Measurements from ENCODE around the gene BIK. TPM values are rescaled to one million over a fixed set of nuclear protein-coding genes. Genes with fewer than 3 reads are reported as not detected.

Gene BIK
- total and polyA plus RNA-seq, 4 donors: 2.7 to 7.6 (median 4.6) TPM

DNA sequence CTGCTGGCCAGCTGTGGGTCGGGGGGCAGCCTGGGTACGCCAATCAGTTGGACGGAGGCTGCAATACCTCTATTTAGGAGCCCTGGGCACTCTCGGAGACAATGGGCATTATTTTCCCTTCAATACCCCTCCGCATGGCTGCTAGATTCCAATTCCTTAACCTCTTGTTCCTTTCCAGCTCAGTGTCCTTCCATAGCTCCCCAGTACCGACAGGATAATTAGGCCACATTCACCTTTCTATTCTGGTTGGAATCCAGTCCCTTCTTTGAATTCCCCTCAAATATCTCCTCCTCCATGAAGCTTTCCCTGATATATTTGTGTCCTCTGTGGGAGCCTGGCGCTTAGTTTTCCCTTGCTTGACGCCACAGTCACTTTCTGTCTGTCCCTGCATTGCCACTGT lies 4.2 kb upstream of the BIK start:
- ATAC-seq (ENCODE audit: insufficient read depth, low FRiP score) (no peak), DNase-seq (no peak)
- no peak overlapping the region for H3K9ac ChIP-seq (ENCODE audit: insufficient read depth in 1 of 2, low read length in 2 of 2)
- no peaks in the 10 kb centered on the region for H3K9me3 ChIP-seq (ENCODE audit: control insufficient read depth in 4 of 4, insufficient read depth in 3 of 4, low read length in 3 of 4)
- no peak overlapping the region for H3K4me3 ChIP-seq
- H3K27ac ChIP-seq (ENCODE audit: low read depth in 1 of 2, low read length in 1 of 2): no peak overlapping the region
- H3K27me3 ChIP-seq (ENCODE audit: control insufficient read depth in 3 of 3, insufficient read depth in 3 of 3, low read length in 2 of 3): peaks cover 0 to 18% (median 14%) of the 10 kb centered on the region in 3 donors
- 91 to 99% methylated on average over 8 of the region's 8 CpGs for WGBS, 2 donors
- no peaks in the 10 kb centered on the region for H3K36me3 ChIP-seq (ENCODE audit: control insufficient read depth in 4 of 4, insufficient read depth in 4 of 4, low read length in 4 of 4)
- TF ChIP-seq, protein P1, sequence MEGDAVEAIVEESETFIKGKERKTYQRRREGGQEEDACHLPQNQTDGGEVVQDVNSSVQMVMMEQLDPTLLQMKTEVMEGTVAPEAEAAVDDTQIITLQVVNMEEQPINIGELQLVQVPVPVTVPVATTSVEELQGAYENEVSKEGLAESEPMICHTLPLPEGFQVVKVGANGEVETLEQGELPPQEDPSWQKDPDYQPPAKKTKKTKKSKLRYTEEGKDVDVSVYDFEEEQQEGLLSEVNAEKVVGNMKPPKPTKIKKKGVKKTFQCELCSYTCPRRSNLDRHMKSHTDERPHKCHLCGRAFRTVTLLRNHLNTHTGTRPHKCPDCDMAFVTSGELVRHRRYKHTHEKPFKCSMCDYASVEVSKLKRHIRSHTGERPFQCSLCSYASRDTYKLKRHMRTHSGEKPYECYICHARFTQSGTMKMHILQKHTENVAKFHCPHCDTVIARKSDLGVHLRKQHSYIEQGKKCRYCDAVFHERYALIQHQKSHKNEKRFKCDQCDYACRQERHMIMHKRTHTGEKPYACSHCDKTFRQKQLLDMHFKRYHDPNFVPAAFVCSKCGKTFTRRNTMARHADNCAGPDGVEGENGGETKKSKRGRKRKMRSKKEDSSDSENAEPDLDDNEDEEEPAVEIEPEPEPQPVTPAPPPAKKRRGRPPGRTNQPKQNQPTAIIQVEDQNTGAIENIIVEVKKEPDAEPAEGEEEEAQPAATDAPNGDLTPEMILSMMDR (IDR thresholded peaks at IDR 0.05; ENCODE audit: control extremely low read depth, extremely low read depth): no peak
- peaks cover 0 to 11% (median 8%) of the 10 kb centered on the region in 5 donors for H3K4me1 ChIP-seq (ENCODE audit: control insufficient read depth in 5 of 5, insufficient read depth in 5 of 5, low read length in 5 of 5)

DNA sequence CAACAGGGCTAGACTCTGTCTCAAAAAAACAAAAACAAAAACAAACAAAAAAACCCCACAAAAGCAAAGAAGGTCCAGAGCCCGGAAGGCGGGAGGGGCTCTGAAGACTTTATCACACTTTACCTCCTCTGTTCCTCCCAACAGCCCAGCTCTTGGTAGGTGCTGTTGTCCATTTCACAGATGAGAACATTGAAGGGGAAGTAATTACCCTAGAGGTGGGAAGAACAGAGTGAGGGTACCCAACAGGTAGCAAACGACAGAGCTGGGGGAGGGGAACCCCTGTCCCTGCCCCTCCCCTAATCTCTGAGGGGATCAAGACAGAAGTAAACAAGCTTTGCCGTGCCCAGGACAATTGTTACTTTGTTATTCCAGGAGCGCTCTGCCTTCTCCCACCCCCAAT lies 1.0 kb upstream of the BIK start:
- Histone ChIP-seq H3K4me1 (ENCODE audit: control insufficient read depth in 5 of 5, insufficient read depth in 5 of 5, low read length in 5 of 5) (peaks cover 0 to 12% (median 7%) of the 10 kb centered on the region in 5 donors), H3K27ac (ENCODE audit: low read depth in 1 of 2, low read length in 1 of 2) (no peak overlapping the region), H3K27me3 (ENCODE audit: control insufficient read depth in 3 of 3, insufficient read depth in 3 of 3, low read length in 2 of 3) (peaks cover 0 to 34% (median 28%) of the 10 kb centered on the region in 3 donors), H3K9me3 (ENCODE audit: control insufficient read depth in 4 of 4, insufficient read depth in 3 of 4, low read length in 3 of 4) (no peaks in the 10 kb centered on the region), H3K9ac (ENCODE audit: insufficient read depth in 1 of 2, low read length in 2 of 2) (no peak overlapping the region), H3K4me3 (no peak overlapping the region), H3K36me3 (ENCODE audit: control insufficient read depth in 4 of 4, insufficient read depth in 4 of 4, low read length in 4 of 4) (no peaks in the 10 kb centered on the region)
- WGBS, 2 donors: 60 to 68% methylated on average over 5 of the region's 5 CpGs
- ATAC-seq (ENCODE audit: insufficient read depth, low FRiP score) (no peak), DNase-seq (no peak)
- TF ChIP-seq, protein P1 (IDR thresholded peaks at IDR 0.05; ENCODE audit: control extremely low read depth, extremely low read depth): no peak

DNA sequence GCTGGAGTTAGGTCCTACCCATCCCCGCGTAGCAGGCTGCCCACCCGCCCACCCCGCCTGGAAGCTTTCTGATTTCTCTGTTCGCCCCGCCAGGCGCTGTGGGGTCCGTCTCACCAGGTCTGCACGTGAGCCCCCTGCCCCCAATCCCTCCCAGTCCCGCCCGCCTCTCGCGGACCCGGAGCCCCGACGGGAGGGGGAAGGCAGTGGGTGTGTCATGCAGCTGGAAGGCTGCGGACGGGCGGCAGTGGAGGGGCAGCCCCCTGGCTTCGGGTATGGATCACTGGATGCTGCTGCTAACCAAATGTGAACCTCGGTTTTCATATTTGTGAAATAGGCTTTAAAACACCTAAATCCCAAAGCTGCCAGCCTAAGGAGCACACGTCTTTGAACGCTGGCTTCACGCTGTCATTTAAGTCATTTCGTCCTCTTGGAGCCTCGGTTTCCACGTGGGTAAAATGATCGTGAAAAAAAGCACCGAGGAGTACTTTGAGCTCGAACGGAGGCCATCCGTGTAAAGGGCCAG lies 568 bp upstream of the BIK start:
- H3K36me3 ChIP-seq (ENCODE audit: control insufficient read depth in 4 of 4, insufficient read depth in 4 of 4, low read length in 4 of 4): no peaks in the 10 kb centered on the region
- DNase-seq (no peak), ATAC-seq (ENCODE audit: insufficient read depth, low FRiP score) (no peak)
- H3K4me3 ChIP-seq: peak overlapping the region; percentile 13
- H3K9ac ChIP-seq (ENCODE audit: insufficient read depth in 1 of 2, low read length in 2 of 2): no peak overlapping the region
- no peak overlapping the region for H3K27ac ChIP-seq (ENCODE audit: low read depth in 1 of 2, low read length in 1 of 2)
- H3K27me3 ChIP-seq (ENCODE audit: control insufficient read depth in 3 of 3, insufficient read depth in 3 of 3, low read length in 2 of 3): peaks cover 0 to 35% (median 28%) of the 10 kb centered on the region in 3 donors
- TF ChIP-seq, protein P1 (IDR thresholded peaks at IDR 0.05; ENCODE audit: control extremely low read depth, extremely low read depth): no peak
- 14 to 16% methylated on average over 31 to 32 of the region's 32 CpGs for WGBS, 2 donors
- no peaks in the 10 kb centered on the region for H3K9me3 ChIP-seq (ENCODE audit: control insufficient read depth in 4 of 4, insufficient read depth in 3 of 4, low read length in 3 of 4)
- peaks cover 0 to 12% (median 7%) of the 10 kb centered on the region in 5 donors for H3K4me1 ChIP-seq (ENCODE audit: control insufficient read depth in 5 of 5, insufficient read depth in 5 of 5, low read length in 5 of 5)
